H9 (cell line): ENCODE results near the gene RABGAP1L. TPM values are rescaled to one million over a fixed set of nuclear protein-coding genes. Genes with fewer than 3 reads are reported as not detected.
A peak's percentile ranks its signal among the peaks of the same experiment; 100 is the strongest.

Experiments
- DNase-seq: peaks from one replicate; pipeline ENCODE4 v3.0.0-alpha.2; 2017
- H2AFZ ChIP-seq: one replicate; pipeline ENCODE4 v1.6.1; 2013; ENCODE audit warnings: mild to moderate bottlenecking, low read length, control low read depth, moderate library complexity
- H2AK5ac ChIP-seq: 2 replicates; pipeline ENCODE4 v1.6.1; 2013; ENCODE audit warnings: low read length, control low read depth, mixed read lengths; ENCODE audit not compliant: insufficient read length
- H2BK120ac ChIP-seq: one replicate; pipeline ENCODE4 v1.6.1; 2013; ENCODE audit warnings: low read depth, mild to moderate bottlenecking, low read length, control low read depth, inconsistent platforms; ENCODE audit not compliant: poor library complexity, severe bottlenecking
- H2BK12ac ChIP-seq: 2 replicates; pipeline ENCODE4 v1.6.1; 2013; ENCODE audit warnings: low read length, control low read depth, mixed read lengths, low read depth; ENCODE audit not compliant: insufficient read length
- H2BK15ac ChIP-seq: 2 replicates; pipeline ENCODE4 v1.6.1; 2013; ENCODE audit warnings: low read depth, low read length, control low read depth
- H2BK20ac ChIP-seq: one replicate; pipeline ENCODE4 v1.6.1; 2013; ENCODE audit warnings: low read depth, mild to moderate bottlenecking, low read length, control low read depth, inconsistent platforms; ENCODE audit not compliant: poor library complexity, severe bottlenecking
- H2BK5ac ChIP-seq: 2 replicates; pipeline ENCODE4 v1.6.1; 2013; ENCODE audit warnings: low read length, control low read depth, mixed read lengths; ENCODE audit not compliant: insufficient read length
- H3K14ac ChIP-seq: 2 replicates; pipeline ENCODE4 v1.6.1; 2013; ENCODE audit warnings: low read length, control low read depth; ENCODE audit not compliant: insufficient read depth
- H3K18ac ChIP-seq: 2 replicates; pipeline ENCODE4 v1.6.1; 2013; ENCODE audit warnings: low read depth, mild to moderate bottlenecking, mixed read lengths, low read length, control low read depth; ENCODE audit not compliant: insufficient read length
- H3K23ac ChIP-seq: 2 replicates; pipeline ENCODE4 v1.6.1; 2013; ENCODE audit warnings: low read length, control low read depth, mixed read lengths, low read depth; ENCODE audit not compliant: insufficient read length
- H3K23me2 ChIP-seq: 2 replicates; pipeline ENCODE4 v1.6.1; 2013; ENCODE audit warnings: low read depth, mild to moderate bottlenecking, mixed read lengths, low read length, control low read depth; ENCODE audit not compliant: insufficient read length, poor library complexity, severe bottlenecking
- H3K27ac ChIP-seq: 2 replicates; pipeline ENCODE4 v1.5.1; 2013; ENCODE audit warnings: low read length, control low read depth, mixed read lengths, low read depth; ENCODE audit not compliant: insufficient read length
- H3K27me3 ChIP-seq: 2 replicates; pipeline ENCODE4 v1.6.1; 2013; ENCODE audit warnings: low read length, control low read depth, inconsistent platforms; ENCODE audit not compliant: insufficient read depth
- H3K4ac ChIP-seq: 2 replicates; pipeline ENCODE4 v1.6.1; 2013; ENCODE audit warnings: low read depth, mild to moderate bottlenecking, control low read depth, inconsistent platforms, low read length, moderate library complexity
- H3K4me1 ChIP-seq: 2 replicates; pipeline ENCODE4 v1.6.1; 2013; ENCODE audit warnings: low read length, control low read depth, inconsistent platforms; ENCODE audit not compliant: insufficient read depth
- H3K4me2 ChIP-seq: 2 replicates; pipeline ENCODE4 v1.6.1; 2013; ENCODE audit warnings: low read length, control low read depth, mixed read lengths; ENCODE audit not compliant: insufficient read length, insufficient read depth
- H3K56ac ChIP-seq: 2 replicates; pipeline ENCODE4 v1.6.1; 2013; ENCODE audit warnings: low read depth, mild to moderate bottlenecking, mixed read lengths, low read length, control low read depth; ENCODE audit not compliant: insufficient read length
- H3K79me1 ChIP-seq: 2 replicates; pipeline ENCODE4 v1.6.1; 2013; ENCODE audit warnings: low read depth, mild to moderate bottlenecking, moderate library complexity, low read length, control low read depth, inconsistent platforms; ENCODE audit not compliant: insufficient read depth, poor library complexity, severe bottlenecking
- H3K79me2 ChIP-seq: 2 replicates; pipeline ENCODE4 v1.6.1; 2013; ENCODE audit warnings: low read length, control low read depth, inconsistent platforms; ENCODE audit not compliant: insufficient read depth
- H3K9ac ChIP-seq: 2 replicates; pipeline ENCODE4 v1.6.1; 2013; ENCODE audit warnings: low read length, control low read depth, mixed read lengths; ENCODE audit not compliant: insufficient read length; ENCODE audit errors: extremely low read depth
- H3K9me3 ChIP-seq: one replicate; pipeline ENCODE4 v1.6.1; 2013; ENCODE audit warnings: low read depth, low read length, inconsistent platforms; ENCODE audit not compliant: control insufficient read depth
- H3T11ph ChIP-seq: one replicate; pipeline ENCODE4 v1.6.1; 2013; ENCODE audit warnings: mild to moderate bottlenecking, low read length, control low read depth, inconsistent platforms
- H4K20me1 ChIP-seq: one replicate; pipeline ENCODE4 v1.6.1; 2013; ENCODE audit not compliant: control insufficient read depth, insufficient read length, insufficient read depth
- H4K5ac ChIP-seq: 2 replicates; pipeline ENCODE4 v1.6.1; 2013; ENCODE audit warnings: low read depth, mild to moderate bottlenecking, mixed read lengths, low read length, control low read depth; ENCODE audit not compliant: insufficient read length
- H4K8ac ChIP-seq: replicated peaks from 2 replicates; pipeline ENCODE4 v1.6.1; 2013; ENCODE audit warnings: low read length, control low read depth, mixed read lengths, low read depth; ENCODE audit not compliant: insufficient read length
- H4K91ac ChIP-seq: 2 replicates; pipeline ENCODE4 v1.6.1; 2013; ENCODE audit warnings: low read depth, mild to moderate bottlenecking, moderate library complexity, mixed read lengths, low read length, control low read depth; ENCODE audit not compliant: insufficient read length
- H3K27ac Mint-ChIP-seq, 3 experiments: 2 replicates in 2 of 3; 3 replicates in 1 of 3; pipeline ENCODE4 v1.8.0; 2020 to 2021; ENCODE audit warnings: mixed read lengths in 3 of 3, mild to moderate bottlenecking in 1 of 3, moderate library complexity in 1 of 3
- H3K27me3 Mint-ChIP-seq: 2 replicates; pipeline ENCODE4 v1.8.0; 2021; ENCODE audit warnings: low read depth, mild to moderate bottlenecking, moderate library complexity, mixed read lengths
- H3K36me3 Mint-ChIP-seq, 3 experiments: 2 replicates in 2 of 3; 3 replicates in 1 of 3; pipeline ENCODE4 v1.8.0; 2020 to 2021; ENCODE audit warnings: low read depth in 3 of 3, mixed read lengths in 3 of 3; ENCODE audit not compliant: insufficient read depth in 1 of 3
- H3K4me1 Mint-ChIP-seq, 2 experiments: 2 replicates each; pipeline ENCODE4 v1.8.0; 2020; ENCODE audit warnings: mixed read lengths in 2 of 2
- H3K4me3 Mint-ChIP-seq, 2 experiments: 2 replicates in 1 of 2; 3 replicates in 1 of 2; pipeline ENCODE4 v1.8.0; 2020 to 2021; ENCODE audit warnings: mild to moderate bottlenecking in 2 of 2, mixed read lengths in 2 of 2, moderate library complexity in 1 of 2
- H3K9me3 Mint-ChIP-seq, 2 experiments: 2 replicates in 1 of 2; 3 replicates in 1 of 2; pipeline ENCODE4 v1.8.0; 2020; ENCODE audit warnings: mild to moderate bottlenecking in 2 of 2, mixed read lengths in 2 of 2, moderate library complexity in 1 of 2
- WGBS: extraction: QIAGEN DNeasy Blood & Tissue Kit; methylation state at CpG from one replicate; pipeline ENCODE4 v1.1.7; 2013; ENCODE audit warnings: missing lambda C conversion rate, low lambda C conversion rate, mixed read lengths; ENCODE audit not compliant: insufficient read length; ENCODE audit errors: extremely low coverage; 5-methylcytosine and 5-hydroxymethylcytosine counted together
- total RNA-seq: library from RNA; stranded (reverse); gene quantifications from 2 replicates; pipeline ENCODE4 v1.2.1, GENCODE V29; 2021
- TF ChIP-seq, protein P1 (sequence below): fragments of 200-600 bp; sonication (generic); conservative IDR thresholded peaks from 3 replicates; pipeline ENCODE4 v1.8.0; 2021; ENCODE audit warnings: antibody characterized with exemption, mild to moderate bottlenecking

Gene RABGAP1L
- total RNA-seq, 1 experiment from 2014 or later = 147 TPM

DNA sequence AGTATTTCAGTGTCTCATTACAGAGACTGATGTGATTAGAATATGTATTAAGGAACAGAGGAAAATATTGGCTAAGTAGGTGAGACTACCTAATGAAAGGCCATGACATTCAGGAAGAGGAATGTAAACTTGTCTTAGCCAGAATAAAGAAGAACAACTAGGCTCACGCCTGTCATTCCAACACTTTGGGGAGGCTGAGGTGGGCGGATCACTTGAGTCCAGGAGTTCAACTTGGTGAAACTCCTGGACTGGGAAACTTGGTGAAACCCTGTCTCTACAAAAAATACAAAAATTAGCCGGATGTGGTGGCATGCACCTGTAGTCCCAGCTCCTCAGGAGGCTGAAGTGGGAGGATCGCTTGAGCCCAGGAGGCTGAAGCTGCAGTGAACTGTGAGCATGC lies 825.6 kb downstream of the RABGAP1L start:
- no peak overlapping the region for H3K56ac ChIP-seq
- H3K27me3 ChIP-seq = no peaks in the 10 kb centered on the region
- Mint-ChIP-seq H3K4me3 (no peak overlapping the region), H3K36me3 (peaks cover 44 to 92% (median 88%) of the 10 kb centered on the region in 3 experiments; a peak in 6 of 7 replicates), H3K4me1 (no peaks in the 10 kb centered on the region), H3K27ac (peak overlapping the region in 1 of 3 experiments; percentile 35; a peak in 1 of 7 replicates), H3K9me3 (no peaks in the 10 kb centered on the region), H3K27me3 (no peaks in the 10 kb centered on the region; the same call in 1 of the 2 replicates)
- H2BK20ac ChIP-seq = no peak overlapping the region
- no peak for DNase-seq
- TF ChIP-seq, protein P1, sequence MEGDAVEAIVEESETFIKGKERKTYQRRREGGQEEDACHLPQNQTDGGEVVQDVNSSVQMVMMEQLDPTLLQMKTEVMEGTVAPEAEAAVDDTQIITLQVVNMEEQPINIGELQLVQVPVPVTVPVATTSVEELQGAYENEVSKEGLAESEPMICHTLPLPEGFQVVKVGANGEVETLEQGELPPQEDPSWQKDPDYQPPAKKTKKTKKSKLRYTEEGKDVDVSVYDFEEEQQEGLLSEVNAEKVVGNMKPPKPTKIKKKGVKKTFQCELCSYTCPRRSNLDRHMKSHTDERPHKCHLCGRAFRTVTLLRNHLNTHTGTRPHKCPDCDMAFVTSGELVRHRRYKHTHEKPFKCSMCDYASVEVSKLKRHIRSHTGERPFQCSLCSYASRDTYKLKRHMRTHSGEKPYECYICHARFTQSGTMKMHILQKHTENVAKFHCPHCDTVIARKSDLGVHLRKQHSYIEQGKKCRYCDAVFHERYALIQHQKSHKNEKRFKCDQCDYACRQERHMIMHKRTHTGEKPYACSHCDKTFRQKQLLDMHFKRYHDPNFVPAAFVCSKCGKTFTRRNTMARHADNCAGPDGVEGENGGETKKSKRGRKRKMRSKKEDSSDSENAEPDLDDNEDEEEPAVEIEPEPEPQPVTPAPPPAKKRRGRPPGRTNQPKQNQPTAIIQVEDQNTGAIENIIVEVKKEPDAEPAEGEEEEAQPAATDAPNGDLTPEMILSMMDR = no peak
- H3K4ac ChIP-seq = no peak overlapping the region
- no peak overlapping the region for H2AK5ac ChIP-seq
- no peak overlapping the region for H3K9ac ChIP-seq
- no peak overlapping the region for H2BK15ac ChIP-seq
- H3K9me3 ChIP-seq = no peaks in the 10 kb centered on the region
- H4K8ac ChIP-seq = no peak overlapping the region
- no peaks in the 10 kb centered on the region for H3K4me1 ChIP-seq
- H4K20me1 ChIP-seq = no peaks in the 10 kb centered on the region
- no peaks in the 10 kb centered on the region for H3K23me2 ChIP-seq
- H2AFZ ChIP-seq = no peak overlapping the region
- no peak overlapping the region for H3K18ac ChIP-seq
- H3K14ac ChIP-seq = no peak overlapping the region
- no peak overlapping the region for H3K27ac ChIP-seq
- H4K91ac ChIP-seq = no peak overlapping the region
- no peak overlapping the region for H2BK12ac ChIP-seq
- no peak overlapping the region for H3K23ac ChIP-seq
- no peak overlapping the region for H3T11ph ChIP-seq
- no peak overlapping the region for H3K4me2 ChIP-seq
- no CpG with 5 or more reads among the region's 4 CpGs for WGBS
- no peak overlapping the region for H2BK120ac ChIP-seq
- H3K79me2 ChIP-seq = no peaks in the 10 kb centered on the region
- no peak overlapping the region for H2BK5ac ChIP-seq
- H4K5ac ChIP-seq = no peak overlapping the region
- no peaks in the 10 kb centered on the region for H3K79me1 ChIP-seq
